ENCODE results near the gene MELTF. TPM values are rescaled to one million over a fixed set of nuclear protein-coding genes. Genes with fewer than 3 reads are reported as not detected.

Gene MELTF
- total RNA-seq, 1 experiment from 2014 or later: 18.7 TPM

DNA sequence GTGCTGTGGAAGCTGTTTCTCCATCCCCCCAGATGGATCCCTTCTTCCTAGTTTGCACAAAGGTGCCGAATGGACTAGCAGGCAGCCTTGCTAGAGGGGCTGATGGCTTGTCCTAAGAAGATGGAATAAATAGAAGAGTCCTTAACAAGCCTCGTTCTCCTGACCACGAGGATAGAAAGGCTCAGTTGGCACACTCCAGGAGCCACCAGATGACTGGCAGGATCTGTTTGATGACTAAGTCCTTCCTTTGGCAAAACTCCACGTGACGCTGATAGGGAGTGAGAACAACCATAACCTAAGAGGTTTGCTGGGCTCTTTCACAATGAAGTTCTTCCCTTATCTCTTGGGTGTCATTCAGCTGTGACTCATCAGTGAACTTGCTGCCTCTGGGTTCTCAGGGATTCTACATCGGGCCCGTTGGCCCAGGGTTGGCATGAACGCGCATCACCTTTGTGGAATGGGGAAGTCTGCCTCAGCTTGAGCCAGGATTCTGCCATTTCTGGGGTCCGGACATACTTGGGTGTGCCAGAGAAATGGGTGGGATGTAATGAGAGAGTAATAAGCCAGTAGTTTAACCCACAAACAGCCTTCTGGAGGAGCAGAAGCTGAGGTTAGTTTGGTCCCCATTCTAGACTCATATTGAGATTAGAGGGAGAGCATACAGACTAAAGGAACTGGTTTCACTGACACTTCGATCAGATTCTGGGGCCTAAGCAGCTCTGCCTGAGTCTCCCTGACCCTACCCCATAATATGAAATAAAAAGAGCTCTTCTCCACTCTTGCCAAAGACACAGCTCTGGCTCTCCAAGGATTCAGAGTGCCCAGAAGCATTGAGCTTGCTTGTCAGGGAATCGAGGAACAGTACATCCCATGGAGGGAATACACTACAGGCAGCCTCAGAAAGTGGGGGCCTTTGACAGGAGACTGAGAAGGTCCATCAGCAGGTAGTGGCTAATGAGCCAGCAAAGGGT, 2.0 kb upstream of the MELTF start:
- peak; percentile 82 for DNase-seq (ENCODE audit: low read depth, low spot score)
- intact Hi-C loops (cut with micrococcal nuclease; ENCODE audit: unreplicated experiment): no loop called here
- Histone ChIP-seq H3K36me3 (ENCODE audit: control insufficient read depth, insufficient read depth, low read length) (no peaks in the 10 kb centered on the region), H3K4me1 (ENCODE audit: control insufficient read depth, insufficient read depth, low read length) (peaks cover 10% of the 10 kb centered on the region), H3K4me3 (ENCODE audit: low read depth in 2 of 2, low read length in 2 of 2) (no peak overlapping the region), H3K27ac (ENCODE audit: low read length) (peak overlapping the region; percentile 34; the same call in 1 of the 2 replicates), H3K27me3 (ENCODE audit: control insufficient read depth, insufficient read depth, low read length) (peaks cover 4% of the 10 kb centered on the region), H3K9me3 (ENCODE audit: control insufficient read depth, insufficient read depth, low read depth, low read length) (no peaks in the 10 kb centered on the region)
- TF ChIP-seq, protein P1, sequence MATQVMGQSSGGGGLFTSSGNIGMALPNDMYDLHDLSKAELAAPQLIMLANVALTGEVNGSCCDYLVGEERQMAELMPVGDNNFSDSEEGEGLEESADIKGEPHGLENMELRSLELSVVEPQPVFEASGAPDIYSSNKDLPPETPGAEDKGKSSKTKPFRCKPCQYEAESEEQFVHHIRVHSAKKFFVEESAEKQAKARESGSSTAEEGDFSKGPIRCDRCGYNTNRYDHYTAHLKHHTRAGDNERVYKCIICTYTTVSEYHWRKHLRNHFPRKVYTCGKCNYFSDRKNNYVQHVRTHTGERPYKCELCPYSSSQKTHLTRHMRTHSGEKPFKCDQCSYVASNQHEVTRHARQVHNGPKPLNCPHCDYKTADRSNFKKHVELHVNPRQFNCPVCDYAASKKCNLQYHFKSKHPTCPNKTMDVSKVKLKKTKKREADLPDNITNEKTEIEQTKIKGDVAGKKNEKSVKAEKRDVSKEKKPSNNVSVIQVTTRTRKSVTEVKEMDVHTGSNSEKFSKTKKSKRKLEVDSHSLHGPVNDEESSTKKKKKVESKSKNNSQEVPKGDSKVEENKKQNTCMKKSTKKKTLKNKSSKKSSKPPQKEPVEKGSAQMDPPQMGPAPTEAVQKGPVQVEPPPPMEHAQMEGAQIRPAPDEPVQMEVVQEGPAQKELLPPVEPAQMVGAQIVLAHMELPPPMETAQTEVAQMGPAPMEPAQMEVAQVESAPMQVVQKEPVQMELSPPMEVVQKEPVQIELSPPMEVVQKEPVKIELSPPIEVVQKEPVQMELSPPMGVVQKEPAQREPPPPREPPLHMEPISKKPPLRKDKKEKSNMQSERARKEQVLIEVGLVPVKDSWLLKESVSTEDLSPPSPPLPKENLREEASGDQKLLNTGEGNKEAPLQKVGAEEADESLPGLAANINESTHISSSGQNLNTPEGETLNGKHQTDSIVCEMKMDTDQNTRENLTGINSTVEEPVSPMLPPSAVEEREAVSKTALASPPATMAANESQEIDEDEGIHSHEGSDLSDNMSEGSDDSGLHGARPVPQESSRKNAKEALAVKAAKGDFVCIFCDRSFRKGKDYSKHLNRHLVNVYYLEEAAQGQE (IDR thresholded peaks at IDR 0.05; ENCODE audit: insufficient read depth in 1 of 2, low read depth in 2 of 2, low read length in 1 of 2): no peak
- no peak for TF ChIP-seq POLR2AphosphoS5 (IDR thresholded peaks at IDR 0.05; ENCODE audit: low read depth, low read length)
- TF ChIP-seq, protein P2, sequence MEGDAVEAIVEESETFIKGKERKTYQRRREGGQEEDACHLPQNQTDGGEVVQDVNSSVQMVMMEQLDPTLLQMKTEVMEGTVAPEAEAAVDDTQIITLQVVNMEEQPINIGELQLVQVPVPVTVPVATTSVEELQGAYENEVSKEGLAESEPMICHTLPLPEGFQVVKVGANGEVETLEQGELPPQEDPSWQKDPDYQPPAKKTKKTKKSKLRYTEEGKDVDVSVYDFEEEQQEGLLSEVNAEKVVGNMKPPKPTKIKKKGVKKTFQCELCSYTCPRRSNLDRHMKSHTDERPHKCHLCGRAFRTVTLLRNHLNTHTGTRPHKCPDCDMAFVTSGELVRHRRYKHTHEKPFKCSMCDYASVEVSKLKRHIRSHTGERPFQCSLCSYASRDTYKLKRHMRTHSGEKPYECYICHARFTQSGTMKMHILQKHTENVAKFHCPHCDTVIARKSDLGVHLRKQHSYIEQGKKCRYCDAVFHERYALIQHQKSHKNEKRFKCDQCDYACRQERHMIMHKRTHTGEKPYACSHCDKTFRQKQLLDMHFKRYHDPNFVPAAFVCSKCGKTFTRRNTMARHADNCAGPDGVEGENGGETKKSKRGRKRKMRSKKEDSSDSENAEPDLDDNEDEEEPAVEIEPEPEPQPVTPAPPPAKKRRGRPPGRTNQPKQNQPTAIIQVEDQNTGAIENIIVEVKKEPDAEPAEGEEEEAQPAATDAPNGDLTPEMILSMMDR (IDR thresholded peaks at IDR 0.05): no peak
- TF ChIP-seq TCF7L2 (IDR thresholded peaks at IDR 0.05; ENCODE audit: low read depth, low read length): no peak
- TF ChIP-seq SIN3A (IDR thresholded peaks at IDR 0.05; ENCODE audit: borderline replicate concordance, insufficient read depth, low read depth, low read length): no peak
- POLR2A ChIA-PET: no interaction called here
- in situ Hi-C loops (cut with HindIII; ENCODE audit: low pct_unique_long_range_greater_than_20kb, low sequenced_read_pairs): no loop called here
- BruUV-seq (replicated peaks): no TSS peak
- CTCF ChIA-PET: no interaction called here
- ATAC-seq: peak; percentile 40

DNA sequence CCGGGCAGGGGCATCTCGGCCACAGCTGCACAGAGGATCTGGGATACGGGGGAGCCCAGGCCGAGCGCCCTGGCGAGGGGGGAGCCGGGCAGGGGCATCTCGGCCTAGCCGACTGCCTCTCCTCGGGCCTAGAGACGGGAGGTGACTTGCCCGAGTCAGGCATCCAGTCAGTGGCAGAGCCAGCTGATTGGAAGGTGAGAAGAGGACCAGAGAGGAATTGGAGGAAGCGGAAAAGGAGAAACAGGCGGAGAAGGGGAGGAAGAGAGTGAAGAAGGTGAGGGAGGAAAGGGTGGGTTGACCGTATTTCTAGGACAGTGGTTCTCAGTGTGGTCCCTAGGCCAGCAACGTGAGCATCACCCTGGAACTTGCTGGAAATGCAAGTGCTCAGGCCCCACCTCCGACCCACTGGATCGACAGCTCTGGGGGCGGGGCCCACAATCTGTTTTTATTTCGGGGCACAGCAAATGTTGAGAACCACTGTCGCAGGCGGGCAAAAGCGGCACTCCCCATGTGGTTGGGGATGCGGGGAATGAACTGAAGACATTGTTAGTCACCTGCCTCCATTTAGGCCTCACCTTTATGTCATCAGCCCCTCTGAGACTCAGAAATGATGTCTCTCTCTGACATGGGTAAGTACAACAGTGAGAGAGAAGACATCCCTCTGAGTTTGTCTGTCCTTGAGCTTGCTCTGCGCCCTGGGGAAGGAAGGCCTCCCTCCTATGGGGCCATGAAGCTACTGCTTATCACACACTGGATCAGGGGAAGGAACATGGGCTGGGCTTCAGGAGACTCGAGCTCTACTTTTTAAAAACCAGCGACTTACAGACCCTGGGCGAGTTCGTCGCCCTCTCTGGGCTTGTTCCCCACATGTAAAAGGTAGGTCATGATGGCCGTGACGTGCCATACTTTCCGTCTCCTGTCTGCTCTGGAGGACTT, 1.0 kb upstream of the MELTF start:
- Histone ChIP-seq H3K27me3 (ENCODE audit: control insufficient read depth, insufficient read depth, low read length) (no peaks in the 10 kb centered on the region; the same call in 1 of the 2 replicates), H3K9me3 (ENCODE audit: control insufficient read depth, insufficient read depth, low read depth, low read length) (no peaks in the 10 kb centered on the region), H3K36me3 (ENCODE audit: control insufficient read depth, insufficient read depth, low read length) (no peaks in the 10 kb centered on the region), H3K27ac (ENCODE audit: low read length) (peak overlapping the region; percentile 34; the same call in 1 of the 2 replicates), H3K4me1 (ENCODE audit: control insufficient read depth, insufficient read depth, low read length) (peaks cover 9% of the 10 kb centered on the region), H3K4me3 (ENCODE audit: low read depth in 2 of 2, low read length in 2 of 2) (peak overlapping the region in 1 of 2 experiments; percentile 18; a peak in 1 of 4 replicates)
- ATAC-seq: no peak
- ChIA-PET POLR2A (interaction anchor here (0.5 to 0.7 kb wide), 2 partner anchors 10 to 34 kb away, joined by 4 read pairs; no protein-coding TSS in a partner anchor), CTCF (interaction anchor here (0.6 to 2.2 kb wide), 6 partner anchors 11 to 818 kb away, joined by 3 to 6 read pairs (median 3); no protein-coding TSS in a partner anchor)
- TF ChIP-seq, protein P1 (IDR thresholded peaks at IDR 0.05; ENCODE audit: insufficient read depth in 1 of 2, low read depth in 2 of 2, low read length in 1 of 2): no peak
- no peak for TF ChIP-seq TCF7L2 (IDR thresholded peaks at IDR 0.05; ENCODE audit: low read depth, low read length)
- no peak for TF ChIP-seq SIN3A (IDR thresholded peaks at IDR 0.05; ENCODE audit: borderline replicate concordance, insufficient read depth, low read depth, low read length)
- TF ChIP-seq, protein P2 (IDR thresholded peaks at IDR 0.05): no peak
- no peak for TF ChIP-seq POLR2AphosphoS5 (IDR thresholded peaks at IDR 0.05; ENCODE audit: low read depth, low read length)
- BruUV-seq (replicated peaks): no TSS peak
- in situ Hi-C loops (cut with HindIII; ENCODE audit: low pct_unique_long_range_greater_than_20kb, low sequenced_read_pairs): no loop called here
- intact Hi-C loops (cut with micrococcal nuclease; ENCODE audit: unreplicated experiment): no loop called here
- no peak for DNase-seq (ENCODE audit: low read depth, low spot score)

All from Panc1 (cell line).